DMS 273 (cell line): ENCODE results near the gene MDGA2.
"Not testable (repeated sequence)": the region's sequence is repeated elsewhere in the genome, so short reads cannot be mapped to it uniquely, and the experiment has no call there.

Source experiments
- DNase-seq: peaks from one replicate; lab custom pipeline; 2025; ENCODE audit not compliant: unreplicated experiment; lab: John Stamatoyannopoulos, UW

Gene MDGA2

GRCh38 chr14:46988312-46988711, 687.1 kb downstream of the MDGA2 start:
- DNase-seq = no peak

GRCh38 chr14:46985529-46986380, 689.6 kb downstream of the MDGA2 start:
- DNase-seq = no peak

GRCh38 chr14:46973295-46973694, 702.1 kb downstream of the MDGA2 start:
- no peak for DNase-seq

- no peak for DNase-seq
These were observed 711.0 kb downstream of the MDGA2 start for GRCh38 chr14:46964378-46964777.

- DNase-seq = no peak
These were observed 724.3 kb downstream of the MDGA2 start for GRCh38 chr14:46951103-46951502.

- DNase-seq = no peak
These were observed 734.8 kb downstream of the MDGA2 start for GRCh38 chr14:46940611-46941010.

GRCh38 chr14:46920542-46920941, 754.9 kb downstream of the MDGA2 start:
- no peak for DNase-seq

- not testable (repeated sequence) for DNase-seq
These were observed 759.9 kb downstream of the MDGA2 start for GRCh38 chr14:46915539-46915938.

- DNase-seq = no peak
These were observed 772.6 kb downstream of the MDGA2 start for GRCh38 chr14:46902837-46903236.

GRCh38 chr14:46894476-46894875, 780.9 kb downstream of the MDGA2 start:
- DNase-seq = no peak

GRCh38 chr14:46887144-46887543, 788.3 kb downstream of the MDGA2 start:
- DNase-seq = no peak

GRCh38 chr14:46885566-46885965, 789.8 kb downstream of the MDGA2 start:
- no peak for DNase-seq

- no peak for DNase-seq
These were observed 813.7 kb downstream of the MDGA2 start for GRCh38 chr14:46861753-46862152.

GRCh38 chr14:46840944-46841720, 834.3 kb downstream of the MDGA2 start:
- DNase-seq = no peak

GRCh38 chr14:46820291-46820690, 855.1 kb downstream of the MDGA2 start:
- DNase-seq = no peak

- no peak for DNase-seq
These were observed 856.3 kb downstream of the MDGA2 start for GRCh38 chr14:46819117-46819516.

GRCh38 chr14:46818147-46818546, 857.3 kb downstream of the MDGA2 start:
- no peak for DNase-seq

GRCh38 chr14:46793144-46793543, 882.3 kb downstream of the MDGA2 start:
- no peak for DNase-seq
